CD4-positive, alpha-beta T cell treated with Interleukin-17A for 4 hours (primary cell): Measurements from ENCODE around the gene HEMK1.

Source experiments
- DNase-seq: peaks from one replicate; pipeline ENCODE4 v3.0.0-alpha.2; 2020; ENCODE audit warnings: mixed read lengths

HEMK1 gene, protein sequence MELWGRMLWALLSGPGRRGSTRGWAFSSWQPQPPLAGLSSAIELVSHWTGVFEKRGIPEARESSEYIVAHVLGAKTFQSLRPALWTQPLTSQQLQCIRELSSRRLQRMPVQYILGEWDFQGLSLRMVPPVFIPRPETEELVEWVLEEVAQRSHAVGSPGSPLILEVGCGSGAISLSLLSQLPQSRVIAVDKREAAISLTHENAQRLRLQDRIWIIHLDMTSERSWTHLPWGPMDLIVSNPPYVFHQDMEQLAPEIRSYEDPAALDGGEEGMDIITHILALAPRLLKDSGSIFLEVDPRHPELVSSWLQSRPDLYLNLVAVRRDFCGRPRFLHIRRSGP

DNA sequence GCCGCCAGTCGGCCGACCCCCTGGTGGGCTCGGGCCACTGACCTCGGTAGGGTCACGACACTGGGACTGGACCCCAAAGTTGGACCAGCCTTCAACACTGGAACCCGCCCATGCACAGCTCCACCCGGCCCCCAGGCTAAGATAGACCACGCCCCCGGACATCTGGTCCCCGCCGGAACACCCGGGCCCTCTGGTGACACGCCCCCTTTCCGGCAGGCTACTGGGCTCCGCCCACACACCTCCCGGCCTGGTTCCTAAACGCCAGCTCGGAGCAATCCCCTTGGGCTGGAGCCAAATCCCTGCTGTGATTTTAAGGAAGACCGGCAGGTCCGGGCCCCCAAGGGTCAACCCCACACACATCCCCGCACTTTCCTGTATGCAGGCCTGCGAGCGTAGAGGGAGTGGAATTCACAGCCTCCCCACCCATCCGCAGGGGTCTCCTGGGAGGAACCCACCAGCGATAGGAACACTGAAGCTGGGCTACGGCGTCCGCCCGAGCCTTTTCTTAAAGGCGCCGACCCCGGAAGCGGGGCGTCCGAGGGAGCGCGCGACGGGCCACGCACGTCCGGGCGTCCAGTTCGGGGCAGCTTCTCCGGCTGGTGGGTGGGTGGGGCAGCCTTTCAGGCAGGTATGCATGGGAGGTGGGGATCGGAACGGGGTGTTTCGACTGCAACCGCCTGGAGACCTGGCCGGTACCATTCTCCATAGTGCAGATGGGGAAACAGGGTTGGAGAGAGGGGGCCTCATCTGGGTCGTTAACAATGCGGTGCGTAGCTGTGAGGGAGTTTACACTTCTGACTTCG, at the start of gene HEMK1:
TSS of gene HEMK1 (plus strand) at position 576 of the 803 bp plus-strand sequence. CDS start 1,583 bp downstream, outside the sequence.
- DNase-seq, result peak; percentile 97

DNA sequence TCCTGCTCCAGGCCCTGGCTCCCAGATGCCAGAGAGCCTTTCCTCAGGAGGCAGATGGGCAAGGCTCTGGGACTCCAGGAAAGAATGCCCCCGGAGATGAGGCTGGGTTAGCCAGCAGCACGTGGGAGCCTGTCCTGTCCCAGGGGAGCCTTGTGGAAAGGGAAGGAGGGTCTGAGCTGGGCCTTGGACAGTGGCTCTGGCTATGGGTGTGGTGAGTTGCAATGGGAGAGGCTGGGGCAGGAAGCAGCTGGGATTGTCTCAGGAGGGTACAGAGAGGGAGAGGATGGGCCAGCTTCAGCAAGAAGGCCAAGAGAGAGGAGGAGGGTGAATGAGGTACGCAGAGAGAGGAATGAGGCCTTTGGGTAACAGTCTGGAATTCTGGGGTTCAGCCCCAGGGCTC, 48.5 kb upstream of the HEMK1 start:
- no peak for DNase-seq

DNA sequence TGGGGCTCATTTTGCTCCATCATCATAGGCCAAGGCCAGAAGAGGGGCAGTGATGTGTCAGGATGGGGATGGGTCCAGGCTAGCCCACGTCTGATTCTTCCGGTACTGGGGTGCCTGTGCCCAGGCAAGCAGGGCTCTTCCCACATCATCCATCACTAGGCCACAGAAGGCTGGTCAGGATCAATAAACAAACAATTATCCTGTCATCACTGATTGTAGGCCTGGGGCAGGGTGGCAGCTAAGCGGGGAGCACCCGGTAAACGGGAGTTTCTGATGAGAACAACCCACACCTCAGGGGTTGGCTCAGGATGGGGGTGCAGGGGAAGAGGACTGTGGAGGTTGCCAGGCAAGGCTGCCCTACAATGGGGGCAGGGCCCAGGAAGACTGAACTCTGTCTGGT, 47.8 kb upstream of the HEMK1 start:
- no peak for DNase-seq

DNA sequence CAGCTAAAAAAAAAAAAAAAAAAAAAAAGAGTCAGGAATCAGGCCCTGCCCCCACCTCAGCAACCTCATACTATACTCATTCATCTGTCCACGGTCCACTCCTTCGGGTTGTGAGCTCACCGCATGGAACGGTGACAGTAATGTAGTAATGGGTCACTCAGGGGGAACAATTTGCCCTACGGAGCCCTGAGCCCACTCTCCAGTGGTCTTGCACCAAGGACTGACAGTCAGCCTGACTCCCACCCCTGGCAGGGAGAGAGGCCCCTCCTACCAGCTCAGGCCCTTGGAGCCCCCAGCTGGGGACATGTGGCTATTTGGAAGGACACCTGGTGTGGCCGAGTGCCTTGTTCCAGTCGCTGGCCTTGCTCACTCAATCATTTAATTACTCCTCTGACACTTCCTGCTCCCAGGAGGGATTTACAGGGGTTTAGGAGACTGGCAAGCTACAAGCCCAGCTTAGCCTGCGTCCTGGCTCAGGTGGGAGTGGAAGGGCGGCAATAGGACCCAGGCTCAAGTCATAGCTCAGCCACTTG, 46.0 kb upstream of the HEMK1 start:
- DNase-seq, result no peak

DNA sequence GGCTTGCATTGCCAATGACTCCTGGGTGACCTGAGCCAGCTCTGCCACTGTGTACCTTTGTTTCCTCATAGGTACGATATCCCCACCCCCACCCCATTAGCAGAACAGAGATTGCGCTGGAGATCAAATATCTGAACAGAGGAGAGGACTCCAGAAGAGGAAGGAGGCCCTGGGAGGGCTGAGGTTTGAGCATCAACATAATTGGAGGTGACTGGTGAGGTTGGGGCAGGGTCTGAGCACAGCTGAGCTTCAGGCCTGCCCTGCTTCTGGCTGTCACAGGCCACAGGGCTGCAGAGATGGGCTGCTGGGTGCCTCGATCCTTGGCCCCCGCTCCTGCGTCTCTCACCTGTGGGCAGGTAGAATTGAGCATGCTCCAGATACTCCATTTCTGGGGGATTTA, 44.6 kb upstream of the HEMK1 start:
- no peak for DNase-seq

DNA sequence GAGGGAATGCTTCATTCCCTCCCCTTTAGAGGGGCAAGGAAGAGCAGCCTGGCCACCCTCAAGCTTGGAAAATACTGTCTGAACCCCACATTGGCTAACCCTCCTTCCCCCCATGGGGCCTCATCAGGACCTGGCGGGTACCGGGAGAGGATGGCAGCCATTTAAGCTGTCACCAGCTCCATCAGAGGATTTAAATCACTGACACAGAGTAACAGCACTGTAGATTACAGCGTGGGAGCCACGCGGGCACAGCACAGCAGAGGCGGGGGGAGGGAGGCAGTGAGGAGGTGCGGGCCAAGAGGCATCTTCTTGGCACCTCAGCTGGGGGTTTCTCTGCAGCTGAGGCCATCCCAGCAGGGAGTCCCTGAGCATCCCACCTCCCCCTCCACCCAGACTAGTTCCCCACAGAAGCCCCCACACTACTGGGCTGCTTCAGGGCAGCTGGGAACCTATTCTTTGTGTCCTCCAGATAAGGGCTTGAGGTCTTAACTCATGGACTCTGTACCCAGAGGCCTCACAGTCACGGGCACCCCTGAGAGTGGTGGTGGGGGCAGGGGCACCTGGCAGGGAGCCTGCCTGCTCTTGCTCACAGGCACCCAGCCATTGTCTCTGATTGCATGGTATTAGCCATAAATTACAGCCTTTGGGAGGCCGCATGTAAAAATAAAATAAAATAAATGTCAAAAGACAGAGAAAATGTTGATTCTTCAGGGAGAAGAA, 44.0 kb upstream of the HEMK1 start:
- no peak for DNase-seq

DNA sequence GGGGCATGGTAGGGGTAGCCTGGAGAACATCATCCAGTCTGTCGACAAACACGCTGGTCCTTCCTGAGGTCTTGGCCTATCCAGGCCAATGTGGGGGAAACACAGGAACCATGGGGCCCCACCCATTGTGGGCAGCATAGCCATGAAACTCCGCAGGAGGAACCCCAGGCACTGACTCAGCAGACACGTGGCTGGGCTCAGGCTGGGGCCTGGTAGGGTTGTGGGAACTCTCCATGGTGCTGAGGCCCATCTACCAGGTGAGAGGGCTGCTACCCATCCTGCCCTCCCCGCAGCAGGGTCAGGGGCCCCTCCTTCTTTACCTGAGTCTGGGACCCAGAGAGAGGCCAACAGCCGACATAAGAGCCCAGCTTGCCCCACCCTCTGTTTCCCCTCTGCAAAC, 43.3 kb upstream of the HEMK1 start:
- DNase-seq, result peak; percentile 41

DNA sequence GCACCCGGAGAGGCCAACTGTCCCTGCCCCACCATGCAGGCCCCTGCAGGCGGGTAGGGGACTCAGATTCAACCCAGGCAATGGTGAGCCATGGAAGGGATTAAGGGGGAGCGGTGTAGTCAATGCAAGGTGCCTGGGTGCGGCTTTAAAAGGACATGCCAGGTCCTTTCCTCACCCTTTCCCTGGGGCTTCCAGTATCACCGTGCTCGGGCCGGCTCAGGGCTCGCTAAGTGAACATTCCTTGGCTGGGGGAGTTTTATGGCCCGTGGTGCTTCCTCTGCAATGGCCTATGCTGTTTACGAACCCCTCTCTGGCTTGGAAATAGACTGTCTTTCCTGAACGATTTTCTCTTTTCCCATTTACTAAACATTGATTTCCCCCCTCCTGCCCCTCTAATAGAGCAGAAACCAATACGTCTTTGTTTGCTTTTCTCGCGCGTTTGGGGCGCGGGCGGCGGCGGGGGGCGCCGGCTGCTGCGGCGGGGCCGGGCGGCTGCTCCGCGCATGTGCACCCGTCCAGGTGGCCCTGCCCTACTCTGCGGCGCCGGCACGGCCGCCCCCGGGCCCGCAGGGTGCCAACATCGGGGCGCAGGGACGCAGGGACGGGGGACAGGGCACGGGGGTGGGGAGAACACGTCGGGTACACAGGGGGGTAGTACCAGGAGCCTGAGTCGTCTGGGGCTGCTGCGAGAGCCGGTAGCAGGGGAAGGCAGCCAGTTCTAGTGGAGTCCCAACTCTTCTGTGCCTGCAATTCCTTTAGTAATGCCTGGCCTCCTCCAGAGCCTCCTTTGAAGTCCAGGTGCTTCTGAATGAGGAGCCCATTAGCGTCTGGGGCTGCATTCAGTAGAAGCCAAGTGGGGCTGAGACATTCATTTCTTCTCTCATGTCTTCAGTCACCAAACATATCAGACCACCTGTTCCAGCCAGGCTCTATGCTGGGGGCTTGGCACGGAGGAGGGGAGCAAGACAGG, 39.0 kb upstream of the HEMK1 start:
- DNase-seq, result no peak

DNA sequence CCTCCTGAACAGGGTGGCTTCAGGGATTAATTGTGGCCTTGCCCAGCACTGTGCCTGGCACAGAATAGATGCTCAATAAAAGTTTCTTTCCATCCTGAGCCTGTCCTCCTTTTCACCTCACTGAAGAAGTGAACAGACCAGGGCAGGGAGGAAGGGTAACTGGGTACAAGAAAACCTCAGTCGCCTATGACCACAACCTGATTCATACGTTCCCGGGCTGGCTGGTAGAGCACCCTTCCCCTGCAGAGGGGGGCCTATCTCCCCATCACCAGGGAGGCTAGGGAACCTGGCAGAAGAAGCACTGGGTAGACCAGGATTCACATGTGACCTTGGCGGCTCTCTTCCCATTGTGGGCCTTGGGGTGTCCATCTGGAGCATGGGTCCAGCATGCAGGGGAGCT, 38.1 kb upstream of the HEMK1 start:
- no peak for DNase-seq

DNA sequence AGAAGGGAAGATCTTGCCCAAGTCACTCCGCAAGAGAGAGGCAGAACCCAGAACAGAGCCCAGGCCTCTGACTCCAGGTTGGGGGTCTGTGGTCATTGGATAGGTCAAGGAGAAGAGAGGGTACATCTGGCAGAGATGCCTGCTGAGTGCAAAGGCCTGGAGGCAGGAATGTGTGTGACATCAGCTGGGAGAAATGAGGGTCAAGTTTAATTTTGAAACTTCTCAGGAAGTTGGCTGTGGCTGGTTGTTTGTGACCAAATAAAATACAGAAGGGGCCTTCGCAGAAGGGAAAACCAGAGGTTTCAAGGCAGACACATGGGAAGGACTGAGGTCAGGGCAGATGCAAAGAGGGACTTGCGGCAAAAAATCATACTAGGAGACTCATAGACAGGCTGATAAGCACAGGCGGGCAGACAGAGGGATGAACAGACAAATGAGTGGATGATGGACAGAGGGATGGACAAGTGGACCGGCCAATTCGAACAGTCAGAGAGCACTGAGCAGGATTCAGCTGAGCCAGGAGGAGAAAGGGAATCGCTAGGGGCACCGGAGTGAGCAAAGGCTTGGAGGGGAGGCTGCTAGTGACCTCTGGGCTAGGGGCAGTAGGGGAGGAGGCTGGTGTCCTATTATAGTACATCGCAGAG, 37.1 kb upstream of the HEMK1 start:
- DNase-seq, result no peak

DNA sequence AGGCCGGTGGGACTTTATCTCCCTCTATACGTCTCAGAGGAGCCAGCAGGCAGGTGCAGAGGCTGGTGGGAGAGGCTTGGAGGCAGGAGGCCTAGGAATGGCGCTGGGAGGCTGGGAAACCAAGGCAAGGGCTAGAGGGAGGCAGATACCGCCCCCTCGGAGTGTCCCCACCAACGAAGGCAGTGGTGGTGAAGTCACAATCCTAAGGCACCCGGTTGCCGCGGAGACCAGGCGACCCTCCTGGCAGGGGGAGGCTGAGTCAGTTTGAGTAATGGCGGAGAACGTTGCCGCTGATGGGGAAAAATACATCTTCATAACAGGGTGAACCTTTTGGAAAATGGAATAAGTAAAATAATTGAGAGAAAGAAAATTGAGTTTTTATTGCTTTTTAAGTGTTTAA, 36.0 kb upstream of the HEMK1 start:
- no peak for DNase-seq

DNA sequence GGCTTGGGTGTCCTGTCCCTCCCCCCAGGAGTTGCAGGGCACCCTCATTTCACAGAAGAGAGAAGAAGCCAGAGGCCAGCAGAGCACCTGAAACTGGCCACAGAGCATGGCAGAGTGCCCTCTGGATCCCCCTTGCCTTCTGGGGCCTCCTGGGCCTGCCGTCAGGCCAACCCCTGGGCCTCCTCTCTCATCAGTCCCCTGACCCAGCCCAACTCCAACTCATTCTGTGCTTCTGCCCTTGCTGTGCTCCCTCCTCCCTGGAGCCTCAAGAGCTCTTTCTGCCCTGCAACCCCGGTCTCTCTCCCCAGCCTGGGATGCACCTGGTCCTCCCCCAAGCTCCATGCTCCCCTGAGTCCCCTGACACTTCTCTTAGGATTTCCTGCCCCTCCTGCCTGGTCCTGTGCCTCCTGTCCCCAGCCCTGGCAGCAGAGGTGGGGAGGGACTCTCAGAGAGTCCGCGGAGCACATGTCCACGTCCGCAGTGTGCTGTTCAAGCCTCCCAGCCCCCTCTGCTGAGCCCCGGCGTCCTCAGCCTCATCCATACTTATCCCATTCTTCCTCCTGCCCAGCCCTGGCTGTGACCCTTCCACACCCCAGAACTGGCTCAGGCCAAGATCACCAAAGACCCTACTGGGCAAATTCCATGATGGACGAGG, 35.4 kb upstream of the HEMK1 start:
- DNase-seq, result no peak

DNA sequence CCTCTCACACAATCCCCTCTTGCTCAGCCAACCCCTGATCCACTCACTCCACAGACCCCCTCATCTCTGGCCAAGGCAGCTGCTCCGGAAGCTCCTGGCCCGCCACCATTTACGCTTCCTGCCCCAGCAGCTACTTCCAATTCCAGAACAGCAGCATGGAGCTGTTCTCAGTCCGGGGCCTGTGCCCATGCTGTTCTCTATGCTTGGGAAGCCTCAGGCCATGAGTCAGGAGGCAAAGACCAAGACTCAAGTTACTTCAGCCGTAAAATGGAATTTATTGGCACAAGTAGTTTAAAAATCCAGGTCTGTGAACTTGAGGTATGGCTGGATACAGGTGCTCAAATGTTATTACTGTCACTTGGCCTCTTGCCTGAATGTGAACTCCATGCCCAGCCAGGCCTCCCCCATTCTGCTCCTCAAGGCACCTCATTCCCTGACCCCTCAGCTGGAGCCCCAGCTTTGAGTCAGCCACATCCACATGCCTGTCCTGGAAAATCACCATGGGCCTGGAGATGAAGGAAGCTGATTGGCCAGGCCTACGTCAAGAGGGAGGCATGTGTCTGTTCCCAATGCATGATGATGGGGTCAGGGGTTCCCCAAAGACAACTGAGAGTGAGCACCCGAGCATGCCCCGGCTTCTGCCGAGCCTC, 34.5 kb upstream of the HEMK1 start:
- DNase-seq, result no peak

DNA sequence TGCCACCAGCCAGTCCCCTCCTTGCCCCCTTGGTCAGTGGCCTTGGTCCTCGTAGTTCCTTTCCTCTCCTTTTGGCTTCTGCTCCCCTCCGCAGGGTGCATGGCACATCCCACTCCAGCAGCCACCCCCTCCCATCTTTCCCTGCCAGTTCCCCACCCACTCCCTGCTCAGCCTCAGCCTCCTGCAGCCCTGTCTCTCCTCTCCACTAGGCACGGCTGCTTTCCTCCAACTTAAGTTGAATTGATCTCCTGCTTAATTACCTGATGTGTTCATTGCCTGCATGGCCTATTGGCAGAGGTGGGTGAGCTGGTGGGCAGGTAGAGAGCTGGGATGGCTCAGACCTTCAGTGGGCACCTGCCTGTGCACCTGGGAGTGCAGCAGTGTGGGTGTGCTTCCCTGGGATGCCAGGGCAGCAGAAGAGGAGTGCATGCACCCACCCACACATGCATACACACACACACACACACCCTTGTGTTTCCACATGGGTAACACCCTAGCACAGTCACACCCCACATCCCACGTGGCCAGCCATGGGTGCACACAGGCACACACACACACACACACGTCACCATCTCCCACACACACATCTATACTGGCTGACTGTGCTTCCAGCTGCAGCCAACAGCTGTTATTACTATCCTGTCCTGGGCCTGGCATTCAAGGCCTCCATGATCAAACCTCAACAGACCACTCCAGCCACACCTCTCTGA, 32.7 kb upstream of the HEMK1 start:
- no peak for DNase-seq

DNA sequence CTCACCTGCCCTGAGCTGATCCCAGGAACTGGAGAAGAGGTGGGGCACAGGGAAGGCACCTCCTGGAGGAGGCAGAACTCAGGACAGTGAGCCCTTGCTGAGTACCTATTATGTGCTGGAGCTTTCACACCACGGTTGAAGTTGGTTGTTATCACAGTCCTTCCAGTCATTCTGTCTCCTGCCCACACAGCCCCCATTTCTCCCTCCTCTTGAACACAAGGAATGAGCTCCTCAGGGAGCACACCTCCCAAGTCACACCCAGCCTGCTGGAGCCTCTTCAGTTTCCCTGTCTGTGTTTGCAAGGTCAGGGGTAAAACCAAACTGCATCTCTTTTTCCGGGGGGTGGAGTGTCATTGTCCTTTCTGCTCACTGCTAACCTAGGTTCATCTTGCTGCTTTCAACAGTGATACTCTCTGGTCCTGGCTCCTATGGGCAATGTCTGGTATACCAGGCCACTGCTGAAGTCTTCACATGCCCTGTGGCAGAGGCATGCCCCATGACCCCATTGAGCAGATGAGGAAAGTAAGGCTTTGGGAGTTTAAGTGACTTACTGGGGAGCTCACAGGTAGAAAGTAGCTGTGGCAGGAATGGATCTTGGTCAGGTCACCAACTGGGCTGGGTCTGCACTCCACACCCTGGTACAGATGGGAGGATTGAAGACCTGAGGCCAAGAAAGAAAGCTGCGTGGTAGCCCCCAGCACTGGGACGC, 31.7 kb upstream of the HEMK1 start:
- DNase-seq, result no peak

DNA sequence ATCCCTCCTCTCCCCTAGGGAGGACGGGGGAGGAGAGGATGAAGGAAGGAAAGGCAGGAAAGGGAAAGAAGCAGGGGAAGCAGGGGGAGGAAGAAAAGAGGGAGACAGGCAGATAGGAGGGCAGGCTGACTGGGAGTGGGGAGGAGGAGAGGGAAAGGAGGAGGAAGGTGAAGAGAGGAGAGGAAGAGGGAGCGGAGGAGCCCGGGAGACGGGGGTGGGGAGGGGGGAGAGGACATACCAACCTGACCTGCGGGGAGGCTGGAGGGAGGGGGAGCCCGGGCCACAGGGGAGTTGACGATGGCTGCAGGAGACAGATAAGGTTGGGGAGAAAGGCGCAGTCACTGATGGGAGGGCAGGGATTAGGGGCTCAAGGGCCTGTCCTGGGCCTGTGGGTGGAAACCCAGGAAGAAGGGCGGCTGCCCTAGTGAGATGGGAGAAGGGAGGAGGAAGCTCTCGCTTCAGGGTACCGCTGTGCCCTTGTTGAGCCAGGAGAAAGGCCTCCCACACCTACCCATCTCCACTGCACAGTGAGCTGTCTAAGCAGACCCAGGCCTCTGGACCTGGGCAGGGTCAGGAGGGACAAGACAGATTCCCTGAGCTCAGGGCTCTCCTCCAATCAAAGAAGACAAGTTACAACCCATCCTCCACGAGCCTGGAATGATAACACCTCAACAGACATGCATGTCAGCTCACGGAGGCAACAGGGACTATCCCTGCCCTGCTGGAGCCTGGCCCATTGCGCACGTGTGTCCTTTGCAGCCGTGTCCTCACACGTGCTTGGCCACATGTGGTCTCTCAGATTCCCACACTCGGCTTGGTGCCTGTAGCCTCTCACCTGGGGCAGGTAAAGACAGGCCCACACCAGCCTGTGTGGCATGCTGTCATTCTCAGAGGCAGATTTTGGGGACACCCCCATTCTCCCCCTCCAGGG, 29.7 kb upstream of the HEMK1 start:
- DNase-seq, result no peak

DNA sequence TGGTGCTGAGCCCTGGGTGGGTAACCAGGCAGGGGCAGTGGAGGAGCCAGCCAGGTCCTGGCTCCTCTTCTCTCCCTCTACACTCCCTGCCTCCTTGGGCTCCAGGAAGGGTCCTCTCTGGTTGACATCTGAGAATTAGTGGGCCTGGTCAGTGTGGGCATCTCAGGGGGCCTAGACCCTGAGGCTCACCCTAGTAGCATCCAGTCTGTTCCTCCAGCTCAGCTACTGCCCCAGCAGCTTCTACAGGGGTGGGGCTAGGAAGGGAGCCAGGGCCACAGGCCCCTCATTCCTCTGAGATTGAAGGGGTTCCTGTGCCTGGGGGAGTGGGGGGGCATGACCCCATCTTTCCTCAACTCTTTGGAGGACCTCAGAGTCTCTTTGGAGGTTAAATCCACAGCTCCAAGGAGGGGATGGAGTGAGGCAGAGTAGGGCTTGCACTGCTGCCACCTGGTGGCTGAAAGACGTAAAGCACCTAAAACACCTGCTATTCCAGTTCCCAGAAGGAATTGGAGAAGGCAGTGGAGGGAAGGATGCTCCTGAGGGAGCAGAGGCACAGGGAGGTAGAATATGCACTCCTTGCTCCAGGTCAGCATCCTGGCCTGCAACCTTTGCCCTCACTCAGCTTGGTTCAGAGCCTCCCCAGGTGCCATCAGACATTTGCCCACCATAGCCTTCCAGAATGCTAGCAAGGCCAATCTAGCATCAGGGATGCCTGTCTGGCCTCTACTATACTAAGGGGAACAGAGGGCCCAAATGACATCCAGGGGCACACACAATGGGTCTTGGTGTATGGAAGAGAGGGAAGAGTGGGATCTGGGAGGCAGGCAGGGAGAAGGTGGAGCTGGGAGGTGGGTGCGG, 26.9 kb upstream of the HEMK1 start:
- peak; percentile 71 for DNase-seq
